Stimulated activated CD8-positive, alpha-beta memory T cell treated with anti-CD3 and anti-CD28 coated beads, Interleukin-7, amount 100 ng/mL, for 24 hours (primary cell): ENCODE results near the gene SLC22A2.
"Not testable (repeated sequence)": the region's sequence is repeated elsewhere in the genome, so short reads cannot be mapped to it uniquely, and the experiment has no call there.

Source experiments
- DNase-seq: peaks from one replicate; pipeline ENCODE4 v3.0.0-alpha.2; 2020; ENCODE audit warnings: low read depth

Gene SLC22A2

DNA sequence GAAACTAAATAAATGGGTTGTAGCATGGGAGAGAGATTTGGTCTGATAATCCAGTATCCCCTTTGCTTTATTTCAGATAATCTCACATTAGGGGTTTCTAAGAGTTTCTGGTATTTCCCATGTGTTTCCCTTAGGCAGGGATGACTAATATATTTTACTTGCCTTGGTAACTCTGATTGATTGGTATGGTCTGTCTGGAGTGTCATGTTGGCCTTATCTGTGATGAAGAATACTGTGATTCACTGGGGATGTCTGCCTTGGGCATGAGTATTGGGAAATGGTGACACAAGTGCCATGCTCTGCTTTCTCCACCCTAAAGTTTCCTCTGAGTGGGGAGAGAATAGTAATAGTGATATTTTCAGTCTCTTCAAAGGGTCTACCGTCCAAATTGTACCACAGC is 10.1 kb downstream of the SLC22A2 start:
- no peak for DNase-seq

GRCh38 chr6:160247457-160247883 is 11.2 kb downstream of the SLC22A2 start:
- no peak for DNase-seq

- DNase-seq = no peak
Measured at GRCh38 chr6:160240691-160241084, 17.9 kb downstream of the SLC22A2 start.

- DNase-seq = no peak
Measured at GRCh38 chr6:160239929-160240690, 18.5 kb downstream of the SLC22A2 start.

- no peak for DNase-seq
Measured at GRCh38 chr6:160238761-160239751, 19.6 kb downstream of the SLC22A2 start.

- DNase-seq = no peak
Measured at GRCh38 chr6:160238278-160238711, 20.3 kb downstream of the SLC22A2 start.

DNA sequence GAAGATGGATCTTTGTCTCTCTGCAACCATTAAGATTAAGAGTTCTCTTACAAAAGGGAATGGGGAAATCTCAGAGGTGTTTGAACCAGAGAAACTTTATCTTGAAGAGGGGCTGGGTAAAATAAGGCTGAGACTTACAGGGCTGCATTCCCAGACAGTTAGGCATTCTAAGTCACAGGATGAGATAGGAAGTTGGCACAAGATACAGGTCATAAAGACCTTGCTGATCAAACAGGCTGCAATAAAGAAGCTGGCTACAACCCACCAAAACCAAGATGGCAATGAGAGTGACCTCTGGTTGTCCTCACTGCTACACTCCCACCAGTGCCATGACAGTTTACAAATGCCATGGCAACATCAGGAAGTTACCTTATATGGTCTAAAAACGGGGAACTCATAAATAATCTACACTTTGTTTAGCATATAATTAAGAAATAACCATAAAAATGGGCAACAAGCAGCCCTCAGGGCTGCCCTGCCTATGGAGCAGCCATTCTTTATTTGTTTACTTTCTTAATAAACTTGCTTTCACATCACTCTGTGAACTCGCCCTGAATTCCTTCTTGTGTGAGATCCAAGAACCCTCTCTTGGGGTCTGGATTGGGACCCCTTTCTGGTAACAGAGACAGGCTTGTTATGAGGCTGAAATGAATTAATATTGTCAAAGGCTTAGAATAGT is 20.9 kb downstream of the SLC22A2 start:
- DNase-seq = not testable (repeated sequence)

DNA sequence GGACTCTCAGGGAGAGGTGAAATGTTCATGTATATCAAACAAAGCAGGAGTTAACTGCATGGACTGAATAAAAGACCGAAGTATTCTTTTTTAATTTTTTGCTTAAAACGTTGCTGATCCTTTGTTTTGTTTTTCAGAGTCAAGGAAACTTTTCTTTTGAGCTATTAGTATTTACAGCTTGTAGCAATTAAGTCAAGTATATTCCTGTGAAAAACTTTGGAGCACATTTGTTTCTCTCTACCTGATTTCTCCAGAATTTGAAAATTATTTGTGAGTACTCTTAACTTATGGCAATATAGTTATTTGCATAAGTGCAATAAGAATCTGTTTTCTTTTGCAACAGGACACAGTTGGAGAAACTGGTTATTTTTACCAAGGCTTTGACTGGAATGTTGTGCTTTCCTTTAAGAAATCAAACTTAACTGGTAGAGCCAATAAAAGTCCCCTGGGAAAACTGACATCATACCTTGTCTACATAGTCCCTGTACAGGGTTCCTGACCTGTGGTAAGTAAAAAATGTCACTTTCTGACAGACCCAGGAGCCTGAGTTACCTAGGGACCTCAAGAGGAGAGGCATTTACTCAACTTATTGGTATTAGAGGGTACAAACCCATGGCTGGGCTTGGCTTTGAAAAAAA is 22.3 kb downstream of the SLC22A2 start:
- DNase-seq = not testable (repeated sequence)

DNA sequence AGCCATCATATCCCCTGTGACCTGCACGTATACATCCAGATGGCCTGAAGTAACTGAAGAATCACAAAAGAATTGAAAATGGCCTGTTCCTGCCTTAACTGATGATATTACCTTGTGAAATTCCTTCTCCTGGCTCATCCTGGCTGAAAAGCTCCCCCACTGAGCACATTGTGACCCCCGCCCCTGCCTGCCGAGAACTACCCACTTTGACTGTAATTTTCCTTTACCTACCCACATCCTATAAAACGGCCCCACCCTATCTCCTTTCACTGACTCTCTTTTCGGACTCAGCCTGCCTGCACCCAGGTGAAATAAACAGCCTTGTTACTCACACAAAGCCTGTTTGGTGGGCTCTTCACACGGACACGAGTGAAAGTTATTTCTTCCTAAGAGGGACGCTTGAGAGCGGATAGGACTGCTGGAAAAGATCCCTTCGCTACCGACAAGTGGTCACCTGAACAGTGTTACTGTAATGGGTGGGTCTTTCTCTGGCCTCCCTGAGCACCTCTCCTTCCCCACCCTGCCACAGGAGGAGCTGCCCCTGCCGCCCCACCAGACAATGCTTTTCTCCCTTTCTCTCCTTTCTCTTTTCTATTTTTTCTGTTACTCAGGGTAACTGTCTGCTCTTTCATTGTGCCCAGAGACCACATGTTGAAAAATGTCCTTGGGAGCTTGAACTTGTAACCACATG is 24.5 kb downstream of the SLC22A2 start:
- not testable (repeated sequence) for DNase-seq

DNA sequence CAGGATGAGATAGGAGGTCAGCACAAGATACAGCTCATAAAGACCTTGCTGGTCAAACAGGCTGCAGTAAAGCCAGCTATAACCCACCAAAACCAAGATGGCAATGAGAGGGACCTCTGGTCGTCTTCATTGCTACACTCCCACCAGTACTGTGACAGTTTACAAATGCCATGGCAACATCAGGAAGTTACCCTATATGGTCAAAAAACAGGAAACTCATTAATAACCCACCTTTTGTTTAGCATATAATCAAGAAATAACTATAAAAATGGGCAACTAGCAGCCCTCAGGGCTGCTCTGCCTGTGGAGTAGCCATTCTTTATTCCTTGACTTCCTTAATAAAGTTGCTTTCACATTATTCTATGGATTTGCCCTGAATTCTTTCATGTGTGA is 30.9 kb downstream of the SLC22A2 start:
- no peak for DNase-seq

DNA sequence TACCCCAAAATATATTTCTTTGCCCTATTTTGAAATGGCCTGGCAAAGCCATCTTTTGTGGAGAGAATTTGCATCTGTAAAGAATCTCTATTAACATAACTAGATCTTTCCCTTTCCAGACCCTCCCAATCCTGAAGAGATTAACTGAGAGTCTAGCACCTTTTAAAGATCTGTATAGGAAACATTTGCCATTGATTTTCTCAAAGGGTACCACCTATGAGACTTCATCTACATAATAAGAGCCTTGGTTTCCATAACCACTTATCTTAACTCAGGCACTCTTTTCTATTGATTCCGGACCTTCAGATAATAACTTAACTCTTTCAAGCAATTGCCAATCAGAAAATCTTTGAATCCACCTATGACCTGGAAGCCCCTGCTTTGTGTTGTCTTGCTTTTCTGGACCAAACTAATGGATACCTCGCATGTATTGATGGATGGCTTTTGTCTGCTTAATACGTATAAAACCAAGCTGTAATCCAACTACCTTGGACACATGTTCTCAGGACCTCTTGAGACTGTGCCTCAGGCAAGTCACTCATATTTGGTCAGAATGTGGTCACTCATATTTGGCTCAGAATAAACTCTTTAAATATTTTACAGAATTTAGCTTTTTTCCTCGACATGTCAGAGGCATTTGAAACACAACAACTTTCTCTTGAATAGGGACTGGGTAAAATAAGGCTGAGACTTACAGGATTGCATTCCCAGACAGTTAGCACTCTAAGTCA is 31.4 kb downstream of the SLC22A2 start:
- no peak for DNase-seq

- DNase-seq = peak; percentile 12
Measured at GRCh38 chr6:160226118-160226591, 32.5 kb downstream of the SLC22A2 start.

GRCh38 chr6:160224639-160225237 is 33.9 kb downstream of the SLC22A2 start:
- DNase-seq = no peak

DNA sequence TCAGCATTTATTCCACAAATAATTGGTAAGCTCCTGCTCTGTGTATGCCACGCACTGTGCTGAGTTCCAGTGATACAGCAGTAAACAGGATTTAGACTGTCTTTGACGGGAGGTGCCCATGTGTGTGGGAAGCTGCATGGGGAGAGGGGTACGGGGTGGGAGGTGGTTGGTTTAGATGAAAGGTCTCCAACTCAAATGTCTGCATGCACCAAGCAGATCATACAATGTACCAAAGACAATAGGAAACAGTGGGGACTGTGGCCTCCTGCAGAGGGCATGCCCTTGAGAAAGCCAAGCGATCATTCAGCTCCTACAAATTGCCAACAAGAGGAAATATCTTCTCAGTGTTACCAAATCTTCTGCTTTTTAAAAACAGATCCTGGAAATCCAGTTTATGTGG is 36.1 kb downstream of the SLC22A2 start:
- DNase-seq = no peak

DNA sequence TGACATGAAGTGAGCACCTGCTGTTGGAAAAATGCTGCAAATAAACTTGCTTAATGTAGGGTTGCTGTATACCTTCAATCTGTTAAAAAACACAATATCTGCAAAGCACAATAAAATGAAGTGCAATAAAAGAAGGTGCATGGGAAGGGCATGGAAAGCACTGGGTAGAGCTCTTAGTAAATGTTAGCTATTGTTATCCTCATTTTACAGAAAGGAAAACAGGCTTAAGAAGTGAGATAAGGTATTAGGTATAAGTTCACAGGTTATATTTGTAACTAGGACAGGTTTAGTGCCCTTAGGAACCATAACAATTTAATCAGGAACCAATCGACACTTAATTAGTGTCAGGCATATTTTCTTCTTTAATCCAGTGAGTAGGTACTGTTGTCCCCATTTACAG is 36.7 kb downstream of the SLC22A2 start:
- DNase-seq = no peak

DNA sequence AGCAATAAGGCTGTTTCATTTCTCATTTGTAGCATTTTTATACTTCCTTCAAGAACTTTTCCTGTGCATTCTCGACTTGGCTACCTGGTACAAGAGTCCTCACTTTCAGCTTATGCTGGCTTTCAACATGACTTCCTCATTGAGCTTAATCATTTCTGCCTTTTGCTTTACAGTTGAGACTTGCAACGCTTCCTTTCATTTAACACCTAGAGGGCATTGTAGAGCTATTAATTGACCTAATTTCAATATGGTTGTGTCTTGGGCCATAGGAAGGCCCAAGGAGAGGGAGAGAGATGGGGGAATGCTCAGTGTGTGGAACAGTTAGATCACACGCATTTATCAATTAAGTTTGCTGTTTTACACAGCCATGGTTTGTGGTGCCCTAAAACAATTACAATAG is 37.2 kb downstream of the SLC22A2 start:
- DNase-seq = no peak

DNA sequence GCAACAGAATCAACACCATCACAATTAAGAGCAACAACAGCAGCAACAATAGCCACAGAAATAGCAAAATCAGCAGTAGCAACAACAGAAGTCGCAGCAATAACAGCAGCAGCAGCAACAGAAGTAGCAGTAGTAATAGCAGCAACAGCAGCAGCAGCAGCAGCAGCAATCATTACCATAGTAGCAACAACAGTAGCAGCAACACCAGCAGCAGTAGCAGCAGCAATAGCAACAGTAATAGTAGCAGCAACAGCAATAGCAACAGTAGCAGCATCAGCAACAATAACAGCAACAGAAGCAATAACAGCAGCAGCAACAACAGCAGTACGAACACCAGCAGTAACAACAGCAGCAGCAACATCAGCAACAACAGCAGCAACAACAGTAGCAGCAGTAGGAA is 39.8 kb downstream of the SLC22A2 start:
- no peak for DNase-seq

GRCh38 chr6:160217863-160218262 is 40.8 kb downstream of the SLC22A2 start:
- no peak for DNase-seq

GRCh38 chr6:160217073-160217472 is 41.5 kb downstream of the SLC22A2 start:
- no peak for DNase-seq

GRCh38 chr6:160215232-160215631 is 43.4 kb downstream of the SLC22A2 start:
- DNase-seq = no peak
